HG02943 (cell line): ENCODE results near the gene HAUS3.

Source experiments
- ATAC-seq: cut with Tn5 transposase; IDR thresholded peaks from one replicate; pipeline ENCODE4 v1.9.1; 2021; ENCODE audit warnings: mild to moderate bottlenecking, low read depth, moderate library complexity; ENCODE audit not compliant: unreplicated experiment

HAUS3 gene

DNA sequence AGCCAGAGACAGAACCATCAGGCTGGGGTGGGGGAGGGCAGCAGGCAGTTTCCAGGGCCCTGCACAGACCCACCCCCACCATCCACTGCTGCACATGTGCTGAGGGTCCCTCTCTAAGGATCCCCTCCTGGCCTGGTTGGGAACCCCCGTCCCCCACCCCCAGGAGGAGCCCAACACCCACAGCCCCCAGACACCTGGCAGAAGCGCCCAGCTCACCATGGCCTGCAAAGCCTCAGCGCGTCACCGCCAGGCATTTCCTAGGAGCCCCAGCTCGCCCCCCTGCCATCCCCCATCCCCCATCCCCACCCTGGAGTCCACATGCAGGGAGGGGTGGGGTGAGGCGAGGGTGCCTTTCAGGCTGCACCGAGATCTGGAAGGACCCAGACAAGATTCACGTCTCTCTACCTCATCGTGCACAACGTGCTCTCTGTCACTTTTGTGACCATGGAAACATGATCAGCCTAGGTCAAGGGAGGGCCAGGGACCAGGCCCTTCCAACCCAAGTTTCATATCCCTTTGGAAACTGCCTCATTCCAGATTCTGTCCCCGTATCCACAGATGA lies 10.7 kb upstream of the HAUS3 start:
- no peak for ATAC-seq

DNA sequence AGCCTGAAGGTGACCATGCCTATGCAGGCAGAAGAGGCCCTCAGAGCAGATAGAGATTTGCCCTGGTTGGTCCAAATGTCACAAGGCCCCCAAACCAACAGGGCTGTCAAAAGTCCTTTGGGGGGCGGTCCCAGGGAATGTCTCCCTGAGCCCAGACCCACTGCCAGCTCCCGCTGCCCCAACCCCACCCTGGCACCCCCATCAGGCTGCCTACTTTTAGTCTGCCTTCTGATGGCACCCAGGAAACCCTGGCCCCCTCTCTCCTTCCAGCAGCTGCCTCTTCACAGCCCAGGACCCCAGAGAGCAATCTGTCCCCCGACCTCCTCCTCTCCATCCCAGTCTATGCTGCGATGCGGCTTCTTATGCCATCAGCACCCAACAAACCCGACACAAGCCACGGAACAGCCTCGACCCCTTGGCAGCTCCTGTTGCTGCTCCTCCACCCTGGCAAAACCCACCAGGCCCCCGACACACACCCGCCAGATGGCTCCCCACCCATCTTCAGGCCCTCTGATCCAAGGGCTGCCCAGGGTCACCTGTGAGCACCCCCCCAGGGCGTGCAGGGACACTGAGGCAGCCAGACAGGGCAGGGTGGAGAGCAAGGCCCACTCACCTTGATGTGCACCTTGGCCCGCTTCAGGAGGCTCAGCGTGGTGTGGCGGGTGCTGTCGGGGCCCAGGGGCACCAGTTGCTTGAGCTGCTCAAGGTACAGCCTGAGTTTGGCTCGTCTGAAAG lies 10.0 kb upstream of the HAUS3 start:
- no peak for ATAC-seq

DNA sequence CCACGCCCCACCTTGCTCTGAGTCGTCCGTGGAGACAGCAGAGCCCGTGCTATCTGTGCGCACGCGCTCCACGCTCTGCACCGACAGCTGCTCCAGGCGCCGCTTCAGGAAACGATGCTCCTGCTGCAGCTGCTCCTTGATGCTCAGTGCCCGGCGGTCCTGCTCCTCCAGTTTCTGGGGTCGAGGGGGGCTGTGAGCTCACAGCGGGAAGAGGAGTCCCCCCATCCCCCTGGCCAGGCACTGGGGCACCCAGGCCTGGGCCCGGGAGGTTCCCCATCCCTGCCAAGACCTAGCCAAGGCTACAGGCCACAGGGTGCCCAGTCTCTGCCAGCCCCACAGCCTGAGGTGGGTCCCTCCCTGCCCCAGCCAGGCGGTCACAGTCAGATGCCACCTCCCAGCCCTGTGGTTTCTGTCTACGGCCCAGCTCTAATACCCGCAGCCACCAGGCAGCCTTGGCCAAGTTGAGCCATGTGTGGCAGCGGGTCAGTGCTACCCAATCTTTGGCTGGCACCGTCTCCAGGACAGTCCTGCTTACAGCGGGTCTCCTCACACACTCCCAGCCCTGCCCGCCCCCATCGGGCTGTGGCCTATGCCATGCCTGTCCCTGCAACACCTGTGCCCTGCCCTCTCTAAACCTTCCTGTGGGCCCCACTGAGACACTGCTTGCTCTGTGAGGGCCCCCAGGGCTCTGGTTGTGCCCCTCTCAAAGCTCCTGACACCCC lies 9.3 kb upstream of the HAUS3 start:
- no peak for ATAC-seq

DNA sequence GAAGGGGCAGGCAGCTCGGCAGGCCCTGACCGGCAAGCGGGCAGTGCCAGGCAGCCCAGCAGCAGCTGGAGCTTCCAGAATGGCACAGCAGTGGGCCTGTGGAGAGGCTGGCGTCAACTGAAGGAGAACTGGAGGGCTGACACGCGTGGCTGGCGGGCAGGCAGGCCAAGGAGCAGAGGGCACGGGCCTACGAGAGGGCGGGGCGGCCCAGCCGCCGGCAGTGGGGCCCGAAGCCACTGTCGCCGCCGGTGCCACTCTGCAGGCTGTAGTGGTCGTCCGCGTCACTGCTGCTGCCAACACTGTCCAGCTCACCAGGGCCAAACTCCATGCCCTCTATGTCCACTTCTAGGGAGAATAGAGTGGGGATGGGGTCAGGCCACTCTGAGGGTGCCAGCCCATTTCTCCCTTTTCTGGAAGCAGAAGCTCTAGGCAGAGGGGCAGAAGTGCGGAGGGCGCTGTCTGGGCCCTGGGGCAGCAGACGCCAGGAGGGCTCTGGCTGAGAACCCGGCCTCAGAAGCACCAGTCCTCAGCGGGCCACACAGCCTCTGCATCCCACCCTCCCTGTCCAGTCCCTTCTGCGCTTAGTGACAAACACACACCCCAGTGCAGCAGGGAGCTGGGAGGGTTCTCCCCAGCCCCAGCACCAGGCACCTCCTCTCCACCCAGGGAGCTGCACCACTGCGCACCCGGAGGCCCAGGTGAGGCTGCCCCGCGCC lies 8.6 kb upstream of the HAUS3 start:
- ATAC-seq, result no peak

DNA sequence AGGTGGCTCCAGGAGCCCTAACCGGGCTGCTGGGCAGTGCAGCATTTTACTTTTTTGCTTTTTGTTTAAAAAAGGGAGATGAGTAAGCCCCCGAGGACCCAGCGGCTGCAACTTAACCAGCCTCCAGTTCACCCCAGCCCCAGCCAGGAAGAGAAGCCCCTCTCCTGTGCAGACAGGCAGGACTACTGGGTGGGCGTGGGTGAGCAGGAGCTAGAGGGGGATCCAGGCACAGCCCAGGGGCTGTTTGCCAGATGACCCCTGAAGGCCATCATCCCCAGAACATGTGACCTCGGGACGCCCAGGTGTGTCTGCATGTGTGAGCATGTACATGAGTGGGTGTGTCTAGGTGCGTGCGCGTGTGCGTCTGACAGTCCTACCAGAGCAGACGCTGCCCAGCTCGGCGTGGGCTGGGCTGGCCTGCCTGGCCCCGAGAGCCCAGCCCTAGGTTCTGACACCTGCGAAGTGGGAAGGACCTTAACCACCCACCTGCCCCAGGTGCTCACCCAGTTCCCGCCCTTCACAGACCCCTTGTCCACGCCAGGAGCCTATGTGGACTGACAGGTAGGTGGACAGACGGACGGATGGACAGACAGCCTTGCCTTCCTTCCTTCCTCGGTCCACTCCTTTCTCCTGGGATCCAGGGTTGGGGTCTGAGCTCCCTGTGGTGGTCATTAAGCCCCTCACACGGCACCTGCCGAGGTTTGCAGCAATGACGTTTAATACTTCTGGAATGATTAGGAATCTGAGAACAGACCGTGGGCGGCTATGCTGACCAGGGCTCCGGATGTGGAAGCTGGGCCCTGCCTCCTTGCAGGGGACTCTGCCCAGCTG lies 7.8 kb upstream of the HAUS3 start:
- ATAC-seq, result no peak

DNA sequence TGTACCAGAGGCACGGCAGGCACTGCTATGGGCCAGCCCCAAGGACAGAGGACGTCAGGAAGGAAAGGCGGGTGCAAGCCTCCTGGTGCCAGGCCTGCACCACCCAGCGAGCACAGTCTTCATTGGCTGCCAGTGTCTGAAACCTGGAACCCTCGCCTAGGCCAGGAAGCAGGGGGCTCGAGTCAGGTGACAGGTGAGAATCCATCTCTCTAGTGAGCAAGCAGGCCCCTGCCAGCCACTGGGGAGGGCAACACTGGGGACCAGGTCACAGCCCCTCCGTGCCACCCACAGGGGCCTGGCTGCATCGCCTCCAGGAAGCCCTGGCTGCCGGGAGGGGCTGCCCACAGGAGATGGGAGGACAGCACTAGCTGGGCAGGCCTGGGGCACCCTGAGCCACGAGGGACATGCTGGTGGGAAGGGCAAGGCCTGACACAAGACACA lies 6.9 kb upstream of the HAUS3 start:
- ATAC-seq, result no peak

DNA sequence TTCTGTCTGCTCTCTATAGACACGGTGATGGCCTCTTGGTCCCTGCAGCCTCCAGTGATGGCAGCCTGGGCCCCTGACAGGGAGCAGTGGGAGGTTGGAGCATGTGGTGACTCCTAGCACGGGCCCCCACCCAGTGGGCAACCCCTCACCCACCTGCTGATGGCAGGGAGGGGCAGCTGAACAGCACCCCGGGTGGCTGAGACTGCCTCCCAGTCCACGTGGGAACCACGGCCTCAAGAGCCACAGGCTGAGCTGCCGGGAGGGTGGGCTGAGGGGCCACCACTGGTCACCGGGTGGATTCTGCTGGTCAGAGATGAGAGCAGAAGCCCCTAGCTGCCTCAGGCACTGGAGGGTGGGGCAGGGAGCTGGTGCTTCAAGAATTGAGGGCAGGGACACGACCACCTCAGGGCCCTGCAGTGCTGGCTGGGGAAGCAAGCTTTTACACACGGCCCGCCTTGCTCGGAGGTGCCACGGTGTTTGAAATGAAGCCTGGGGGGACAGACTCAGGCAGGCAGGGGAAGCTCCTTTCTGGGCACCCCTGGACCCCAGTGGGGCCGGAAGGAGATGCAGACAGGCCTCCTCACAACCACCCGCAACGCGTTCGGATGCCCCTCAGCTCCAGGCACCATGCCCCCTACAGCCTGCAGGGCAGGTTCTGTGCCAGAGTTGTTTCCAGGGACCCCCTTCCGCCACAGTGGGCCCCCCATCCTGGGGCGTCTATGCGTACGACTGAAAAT lies 6.3 kb upstream of the HAUS3 start:
- no peak for ATAC-seq

DNA sequence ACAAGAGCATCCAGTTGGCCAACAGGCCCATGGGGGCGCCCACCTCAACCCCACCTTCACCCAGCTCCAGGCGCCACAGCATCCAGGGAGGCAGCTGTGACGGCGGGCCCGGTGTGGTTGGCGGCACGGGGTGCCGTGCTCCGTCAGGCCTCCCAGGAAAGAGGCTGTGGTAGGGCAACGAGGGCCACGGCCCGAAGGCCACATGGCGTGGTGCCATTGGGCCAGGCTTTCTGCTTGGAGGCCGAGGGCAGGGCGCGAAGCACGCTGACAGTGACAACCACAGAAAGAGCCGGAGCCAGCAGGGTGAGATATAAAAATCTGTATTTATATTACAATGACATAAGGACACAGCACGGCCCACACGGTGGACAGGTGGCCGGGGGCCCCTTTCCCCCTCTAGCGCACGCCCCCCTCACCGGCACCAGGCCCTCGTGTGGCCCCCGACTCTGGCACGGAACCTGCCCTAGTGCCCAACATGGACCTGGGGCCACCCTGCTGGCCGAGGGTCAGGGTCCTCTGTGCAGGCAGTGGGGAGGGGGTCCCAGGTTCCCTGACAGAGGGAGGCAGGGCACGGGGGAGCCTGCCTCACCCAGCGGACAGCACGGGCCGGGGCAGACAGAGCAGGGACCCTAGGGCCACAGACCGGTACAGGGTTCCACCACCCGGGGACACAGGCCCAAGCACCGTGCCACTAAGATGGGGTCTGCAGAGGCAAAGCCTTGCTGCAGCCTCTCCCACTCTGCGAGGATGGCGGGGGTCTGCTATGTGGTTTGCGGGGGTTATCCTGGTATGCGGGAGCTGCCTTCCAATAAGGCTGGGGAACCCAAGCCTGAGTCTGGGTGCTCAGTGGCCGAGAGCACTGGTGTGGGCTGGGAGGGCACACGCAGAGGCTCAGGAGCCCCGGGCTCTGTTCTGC lies 5.5 kb upstream of the HAUS3 start:
- no peak for ATAC-seq

DNA sequence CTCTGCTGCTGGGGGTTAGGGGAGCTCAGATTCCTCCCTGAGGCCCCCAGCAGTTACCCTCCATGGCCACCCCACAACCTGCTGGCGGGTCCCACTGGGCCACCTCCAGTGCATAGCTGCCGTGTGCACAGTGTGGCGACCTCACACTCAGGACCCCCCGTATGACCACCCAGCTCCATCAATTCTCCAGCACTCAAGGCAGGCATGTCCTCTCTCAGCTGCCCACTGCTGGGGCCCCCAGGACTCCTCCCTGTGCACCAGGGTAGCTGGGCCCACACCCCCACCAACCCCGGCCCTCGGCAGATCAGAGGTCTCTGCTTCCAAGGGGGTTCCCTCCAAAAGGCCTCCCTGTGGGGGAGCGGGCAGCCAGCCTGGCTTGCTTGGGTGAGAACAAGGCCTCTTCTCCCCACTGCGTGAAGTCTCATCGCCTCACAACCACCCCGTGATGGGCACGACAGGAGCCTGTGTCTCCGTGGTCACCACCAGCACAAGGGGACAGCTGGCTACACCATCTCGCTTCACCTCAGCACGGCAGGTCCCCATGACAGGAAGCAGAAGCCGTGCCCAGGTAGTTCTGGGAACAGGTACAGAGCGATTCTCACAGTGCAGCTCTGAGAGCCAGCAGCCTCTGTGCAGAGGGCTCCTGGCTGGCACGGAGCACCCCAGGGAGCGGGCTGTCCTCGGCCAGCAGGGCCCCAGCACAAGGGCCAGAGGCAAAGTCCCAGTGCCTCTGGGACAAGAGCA lies 4.6 kb upstream of the HAUS3 start:
- no peak for ATAC-seq

DNA sequence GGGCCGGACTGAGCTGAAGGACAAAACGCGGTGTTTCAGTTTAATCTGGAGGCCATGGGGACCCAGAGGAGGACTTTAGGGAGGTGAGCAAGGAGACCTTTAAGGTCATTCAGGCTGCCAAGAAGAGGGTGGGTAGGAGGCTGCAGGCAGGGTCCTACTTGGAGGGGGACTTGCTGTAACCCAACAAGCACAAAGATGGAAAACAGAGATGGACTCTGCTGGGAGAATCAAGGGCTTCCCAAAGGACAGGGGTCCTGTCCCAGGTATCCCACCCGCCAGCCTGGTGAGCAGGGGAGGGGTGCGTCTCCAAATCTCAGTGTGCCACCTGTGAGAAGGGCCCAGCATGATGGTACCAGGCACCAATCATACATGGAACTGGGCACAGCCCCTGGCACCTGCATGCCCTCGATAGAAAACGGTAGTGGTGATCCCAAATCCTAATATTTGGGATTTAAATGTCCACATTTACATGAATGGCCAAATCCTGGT lies 3.9 kb upstream of the HAUS3 start:
- no peak for ATAC-seq

DNA sequence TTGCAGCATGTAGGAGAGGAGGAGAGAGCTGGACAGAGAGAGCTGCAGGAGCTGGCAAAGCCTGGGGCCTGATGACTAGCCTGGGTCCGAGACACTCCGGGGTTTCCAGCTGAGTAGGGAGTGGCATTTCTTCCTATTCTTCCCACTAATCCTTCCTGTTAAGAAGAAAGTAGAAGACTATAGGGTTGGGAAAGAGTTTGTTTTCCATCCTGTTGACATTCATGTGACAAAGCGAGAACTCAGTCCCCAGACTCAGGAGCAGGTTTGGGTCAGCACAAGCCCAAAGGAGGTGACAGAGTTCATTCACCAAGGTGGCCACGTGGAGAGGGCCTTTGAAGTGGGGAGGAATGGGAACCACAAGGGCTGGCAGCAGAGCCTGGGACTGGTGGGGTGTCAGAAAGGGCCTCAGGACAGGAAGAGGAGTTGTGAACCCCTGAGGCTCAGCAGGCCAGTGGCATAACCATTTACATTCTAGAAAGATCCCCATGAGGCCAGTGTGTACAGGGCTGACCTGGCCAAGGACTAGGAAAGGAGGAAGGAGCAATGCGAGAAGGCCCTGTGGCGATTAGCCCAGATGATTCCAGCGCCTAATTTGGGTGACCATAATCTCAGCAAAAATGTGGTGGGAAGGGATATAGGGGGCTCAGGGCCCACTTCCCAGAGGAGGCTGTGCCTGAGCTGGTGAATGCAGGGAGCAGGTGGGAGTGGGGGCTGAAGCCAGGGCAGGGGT lies 3.3 kb upstream of the HAUS3 start:
- no peak for ATAC-seq

DNA sequence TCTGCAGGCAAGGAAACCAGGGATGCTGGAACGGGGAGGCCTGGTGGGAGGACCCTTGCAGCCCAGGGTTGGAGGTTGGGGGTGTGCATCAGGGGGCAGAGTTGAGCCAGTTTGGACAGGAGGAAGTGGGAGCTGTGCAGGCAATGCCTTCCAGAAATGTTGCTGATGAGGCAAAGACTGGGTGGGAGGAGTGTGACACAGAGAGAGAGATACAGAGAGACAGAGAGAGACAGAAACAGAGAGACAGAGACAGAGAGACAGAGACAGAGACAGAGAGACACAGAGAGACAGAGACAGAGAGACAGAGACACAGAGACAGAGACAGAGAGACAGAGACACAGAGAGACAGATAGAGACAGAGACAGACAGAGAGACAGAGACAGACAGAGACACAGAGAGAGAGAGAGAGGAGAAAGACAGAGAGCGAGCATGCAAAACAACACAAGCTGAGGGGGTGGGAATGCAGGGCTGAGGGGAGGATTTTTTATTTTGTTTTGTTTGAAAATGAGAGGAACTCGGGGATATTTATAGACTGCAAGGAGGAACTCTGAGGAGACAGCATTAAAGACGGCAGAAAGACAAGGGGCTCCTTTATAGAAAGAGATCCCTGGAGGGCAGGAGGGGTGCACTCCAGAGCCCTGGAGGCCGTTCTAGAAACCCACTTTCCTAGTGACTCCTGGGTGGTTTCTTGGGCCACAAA lies 1.9 kb upstream of the HAUS3 start:
- no peak for ATAC-seq

DNA sequence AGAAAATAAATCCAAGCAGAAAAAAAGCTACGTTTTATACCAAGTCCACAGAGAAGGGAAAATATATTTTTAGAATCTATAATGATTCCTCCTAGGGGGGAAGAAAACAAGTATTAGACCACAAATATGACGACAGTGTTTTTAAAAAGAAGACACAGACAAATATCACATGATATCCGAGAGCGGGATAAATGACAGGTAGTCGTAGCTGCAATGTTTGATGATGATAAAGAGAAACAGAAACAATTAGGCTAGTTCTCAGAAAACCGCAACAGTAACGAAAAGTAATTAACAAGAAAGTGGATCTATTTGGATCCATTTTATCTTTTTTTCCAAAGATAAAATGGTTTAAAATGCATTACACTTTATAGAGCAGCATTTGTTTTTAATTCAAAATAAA lies 918 bp downstream of the HAUS3 start:
- ATAC-seq, result no peak

DNA sequence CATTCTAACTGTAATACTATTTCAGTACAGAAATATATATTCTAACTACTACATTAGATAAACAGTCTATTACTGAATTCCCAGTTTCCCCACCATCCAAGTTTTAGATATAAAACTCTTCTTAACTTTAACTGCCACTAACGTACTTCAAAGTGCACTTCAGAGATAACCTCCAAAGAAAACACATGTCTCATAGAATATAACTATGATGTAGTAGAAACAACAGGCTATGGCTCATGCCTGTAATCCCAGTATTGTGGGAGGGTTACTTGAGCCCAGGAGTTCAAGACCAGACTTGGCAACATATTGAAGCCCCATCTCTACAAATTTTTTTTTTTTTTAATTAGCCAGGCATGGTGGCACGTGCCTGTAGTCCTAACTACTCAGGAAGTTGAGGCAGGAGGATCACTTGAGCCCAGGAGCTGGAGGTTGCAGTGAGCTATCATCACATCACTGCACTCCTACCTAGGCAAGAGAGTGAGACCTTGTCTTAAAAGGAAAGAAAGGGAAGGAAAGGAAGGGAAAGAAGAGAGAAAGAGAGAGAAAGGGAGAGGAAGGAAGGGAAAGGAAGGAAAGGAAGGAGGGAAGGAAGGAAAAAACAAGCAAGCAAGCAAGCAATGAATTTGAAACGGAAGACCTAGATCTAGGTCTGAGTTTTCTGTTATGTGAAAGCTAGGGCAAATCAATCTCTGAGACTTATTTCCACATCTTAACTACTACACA lies 4.8 kb downstream of the HAUS3 start:
- no peak for ATAC-seq

DNA sequence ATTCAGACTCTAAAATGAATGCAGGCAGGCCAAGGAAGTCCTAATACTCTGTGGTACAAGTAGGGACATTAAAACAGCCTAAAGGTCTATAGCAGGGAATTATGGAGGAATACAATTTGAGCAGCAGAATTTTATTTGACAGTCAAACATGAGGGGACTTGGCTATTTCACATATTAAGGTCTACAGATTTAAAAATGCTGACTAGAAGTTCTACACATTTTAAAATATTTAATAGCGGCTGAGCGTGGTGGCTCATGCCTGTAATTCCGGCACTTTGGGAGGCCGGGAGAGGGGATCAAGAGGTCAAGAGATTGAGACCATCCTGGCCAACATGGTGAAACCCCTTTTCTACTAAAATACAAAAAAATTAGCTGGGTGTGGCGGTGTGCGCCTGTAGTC lies 10.8 kb downstream of the HAUS3 start:
- ATAC-seq, result no peak

DNA sequence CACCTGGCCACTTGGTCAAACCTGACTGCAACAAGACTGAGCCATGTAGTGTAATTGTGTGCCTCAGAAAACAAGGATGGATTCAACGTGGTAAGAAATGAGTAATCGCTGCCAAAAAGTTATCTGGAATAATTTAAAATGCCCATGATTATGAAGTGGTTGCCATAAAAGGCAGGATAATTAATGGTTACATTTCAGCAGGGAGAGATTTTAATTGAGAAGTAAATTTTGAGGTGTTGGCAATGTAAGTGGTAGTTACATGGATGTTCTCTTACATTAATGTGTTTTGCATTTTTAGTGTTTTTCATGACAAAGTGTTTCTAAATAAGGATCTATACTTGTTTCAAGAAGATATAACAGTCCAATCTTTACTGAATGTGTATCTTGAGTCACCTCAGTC lies 15.7 kb downstream of the HAUS3 start:
- no peak for ATAC-seq
